C1 segment of cervical spinal cord (tissue), 14 donors: Measurements from ENCODE around the gene CYP2A7.
A peak's percentile ranks its signal among the peaks of the same experiment; 100 is the strongest.
"Not testable (repeated sequence)": the region's sequence is repeated elsewhere in the genome, so short reads cannot be mapped to it uniquely, and the experiment has no call there.

ENCODE experiments used
- DNase-seq, 14 donors: peaks; one replicate each; lab custom pipeline; 2025; lab: John Stamatoyannopoulos, UW

The CYP2A7 gene

GRCh38 chr19:40842012-40842411, 40.0 kb downstream of the CYP2A7 start:
- not testable (repeated sequence) for DNase-seq

GRCh38 chr19:40838477-40838876, 43.6 kb downstream of the CYP2A7 start:
- DNase-seq, result not testable (repeated sequence)

GRCh38 chr19:40836754-40837429, 45.1 kb downstream of the CYP2A7 start:
- DNase-seq, result no peak

- DNase-seq, result not testable (repeated sequence)
Observed at GRCh38 chr19:40833728-40834533, 48.1 kb downstream of the CYP2A7 start.

- not testable (repeated sequence) for DNase-seq
Observed at GRCh38 chr19:40832431-40832790, 49.6 kb downstream of the CYP2A7 start.

- no peak for DNase-seq
Observed at GRCh38 chr19:40831502-40832430, 50.3 kb downstream of the CYP2A7 start.

- DNase-seq, result not testable (repeated sequence)
Observed at GRCh38 chr19:40830741-40831140, 51.3 kb downstream of the CYP2A7 start.

- no peak for DNase-seq
Observed at GRCh38 chr19:40829205-40829604, 52.8 kb downstream of the CYP2A7 start.

GRCh38 chr19:40827386-40828247, 54.4 kb downstream of the CYP2A7 start:
- no peak for DNase-seq

- DNase-seq, result peak in 1 of 14 donors; percentile 18
Observed at GRCh38 chr19:40826699-40827385, 55.2 kb downstream of the CYP2A7 start.

GRCh38 chr19:40826312-40826698, 55.7 kb downstream of the CYP2A7 start:
- not testable (repeated sequence) for DNase-seq

GRCh38 chr19:40825460-40826095, 56.5 kb downstream of the CYP2A7 start:
- not testable (repeated sequence) for DNase-seq
